HEK293T (cell line): ENCODE results near the gene PEAK3.

Source experiments
- FOXK2 ChIP-seq: fragments of 450-650 bp; IDR thresholded peaks from 2 replicates; pipeline ENCODE4 v1.6.1; 2016; ENCODE audit warnings: mild to moderate bottlenecking
- FOXM1 ChIP-seq: fragments of 450-650 bp; IDR thresholded peaks from 2 replicates; pipeline ENCODE4 v1.6.1; 2017; ENCODE audit warnings: mild to moderate bottlenecking, borderline replicate concordance
- HDGF ChIP-seq: fragments of 450-650 bp; IDR thresholded peaks from 2 replicates; pipeline ENCODE4 v1.6.1; 2017; ENCODE audit warnings: antibody characterized with exemption, borderline replicate concordance
- SUZ12 ChIP-seq: fragments of 450-650 bp; IDR thresholded peaks from 2 replicates; pipeline ENCODE4 v1.6.1; 2016; ENCODE audit warnings: mild to moderate bottlenecking
- TARDBP ChIP-seq: fragments of 450-650 bp; IDR thresholded peaks from 2 replicates; pipeline ENCODE4 v1.6.1; 2016

- TF ChIP-seq TARDBP (no peak), HDGF (no peak), FOXM1 (no peak), SUZ12 (no peak), FOXK2 (no peak)
Measured at GRCh38 chr19:2289714-2290435, 7.9 kb upstream of the PEAK3 start.
